ENCODE results near the gene CCDC201. TPM values are rescaled to one million over a fixed set of nuclear protein-coding genes. Genes with fewer than 3 reads are reported as not detected.

The CCDC201 gene, protein sequence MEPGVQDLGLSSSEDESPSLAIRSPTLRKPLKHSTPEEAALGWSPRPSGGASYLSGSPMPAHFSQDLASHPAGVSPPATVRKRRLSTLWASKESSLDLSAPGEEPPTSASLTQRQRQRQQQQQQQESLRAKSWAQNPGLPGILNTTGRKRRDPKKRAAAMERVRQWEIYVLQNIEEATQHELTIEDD
- polyA plus RNA-seq (2011; rRNA removed) = 0.03 TPM in 1 of 2 replicates, not detected in the other
- polyA plus RNA-seq (2012; cell fraction: cytosol; rRNA removed) = not detected in 2 replicates
- not detected in 2 replicates for polyA plus RNA-seq (2012; cell fraction: nucleus; rRNA removed)
- polyA plus RNA-seq (2017; fragmentation: RNase III; extraction: RNeasy Plus Mini Kit Qiagen cat#74134 plus additional on column Dnase treatment) = not detected in 3 replicates
- polyA minus RNA-seq (2011; rRNA and poly(A)+ RNA removed) = not detected in 2 replicates

GRCh38 chr7:45873035-45873354 lies at the start of gene CCDC201:
Gene CCDC201, minus strand, starts transcription at chr7:45873082. Its CDS starts 75 bp downstream, at chr7:45873007.
- WGBS (ENCODE audit: missing lambda C conversion rate) = 82% methylated on average over 4 of the region's 7 CpGs
- TF ChIP-seq, protein P1, sequence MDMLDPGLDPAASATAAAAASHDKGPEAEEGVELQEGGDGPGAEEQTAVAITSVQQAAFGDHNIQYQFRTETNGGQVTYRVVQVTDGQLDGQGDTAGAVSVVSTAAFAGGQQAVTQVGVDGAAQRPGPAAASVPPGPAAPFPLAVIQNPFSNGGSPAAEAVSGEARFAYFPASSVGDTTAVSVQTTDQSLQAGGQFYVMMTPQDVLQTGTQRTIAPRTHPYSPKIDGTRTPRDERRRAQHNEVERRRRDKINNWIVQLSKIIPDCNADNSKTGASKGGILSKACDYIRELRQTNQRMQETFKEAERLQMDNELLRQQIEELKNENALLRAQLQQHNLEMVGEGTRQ (IDR thresholded peaks at IDR 0.05) = no peak
- TF ChIP-seq RARB (CRISPR knock-in tag; IDR thresholded peaks at IDR 0.05) (no peak), FOSB (CRISPR knock-in tag; IDR thresholded peaks at IDR 0.05) (no peak), HDAC2 (IDR thresholded peaks at IDR 0.05) (no peak), CBX2 (IDR thresholded peaks at IDR 0.05; ENCODE audit: borderline replicate concordance, low read depth) (no peak), HOXB5 (CRISPR knock-in tag; IDR thresholded peaks at IDR 0.05) (no peak), JUNB (IDR thresholded peaks at IDR 0.05) (no peak), ZSCAN20 (CRISPR knock-in tag; IDR thresholded peaks at IDR 0.05) (no peak), SREBF2 (IDR thresholded peaks at IDR 0.05) (no peak), MAZ (IDR thresholded peaks at IDR 0.05; ENCODE audit: borderline replicate concordance, low read depth, low read length) (no peak), KDM5A (IDR thresholded peaks at IDR 0.05) (no peak), CEBPB (IDR thresholded peaks at IDR 0.05) (no peak), ZFP36 (IDR thresholded peaks at IDR 0.05; ENCODE audit: borderline replicate concordance, partially characterized antibody) (no peak), HMGXB4 (CRISPR knock-in tag; IDR thresholded peaks at IDR 0.05; ENCODE audit: borderline replicate concordance) (no peak), ZC3H11A (IDR thresholded peaks at IDR 0.05) (no peak)
- Histone ChIP-seq H3K9me3 (peaks cover 1% of the 10 kb centered on the region; the same call in 1 of the 3 replicates), H3K4me2 (no peak within 1 kb of the TSS), H3K27ac (peak within 1 kb of the TSS in 1 of 2 experiments; percentile 67; a peak in 1 of 6 replicates), H3K4me1 (peaks cover 20% of the 10 kb centered on the region; the same call in 2 of the 3 replicates), H3K4me3 (no peak within 1 kb of the TSS)
- no peak for ATAC-seq
- POLR2A ChIA-PET = no interaction called here
- no peak for DNase-seq (ENCODE audit: low read depth in 1 of 2, low spot score in 1 of 2)
- CTCF ChIA-PET = interaction anchor here (0.7 to 1.4 kb wide), 3 partner anchors 10 to 1702 kb away, joined by 3 to 4 read pairs (median 3); no protein-coding TSS in a partner anchor
- no peak for FAIRE-seq

- DNase-seq (ENCODE audit: low read depth in 1 of 2, low spot score in 1 of 2) (peak; percentile 64 to 85), ATAC-seq (peak; percentile 22 to 58), FAIRE-seq (no peak)
- Histone ChIP-seq H3K27ac (peak overlapping the region; percentile 78 to 92), H3K4me1 (peaks cover 58% of the 10 kb centered on the region), H3K4me3 (peak overlapping the region; percentile 66), H3K4me2 (peak overlapping the region; percentile 72), H3K9me3 (no peaks in the 10 kb centered on the region)
- CTCF ChIA-PET = interaction anchor here (0.6 to 11.7 kb wide), 127 partner anchors 9 to 1344 kb away, joined by 3 to 285 read pairs (median 5); partner anchors contain the start of gene IGFBP1
- WGBS (ENCODE audit: missing lambda C conversion rate) = 32% methylated on average over 36 of the region's 36 CpGs
- POLR2A ChIA-PET = interaction anchor here (1.2 to 2.0 kb wide), 4 partner anchors 31 to 831 kb away, joined by 3 to 9 read pairs (median 6); partner anchors contain the start of gene IGFBP1
- TF ChIP-seq RAD21 (conservative IDR thresholded peaks at IDR 0.05 in 1 of 2, IDR thresholded peaks at IDR 0.05 in 1 of 2) = peak; percentile 99 to 100
- no peak for TF ChIP-seq MAZ (IDR thresholded peaks at IDR 0.05; ENCODE audit: borderline replicate concordance, low read depth, low read length)
- TF ChIP-seq SMC3 (IDR thresholded peaks at IDR 0.05) = peak; percentile 99
- TF ChIP-seq, protein P2, sequence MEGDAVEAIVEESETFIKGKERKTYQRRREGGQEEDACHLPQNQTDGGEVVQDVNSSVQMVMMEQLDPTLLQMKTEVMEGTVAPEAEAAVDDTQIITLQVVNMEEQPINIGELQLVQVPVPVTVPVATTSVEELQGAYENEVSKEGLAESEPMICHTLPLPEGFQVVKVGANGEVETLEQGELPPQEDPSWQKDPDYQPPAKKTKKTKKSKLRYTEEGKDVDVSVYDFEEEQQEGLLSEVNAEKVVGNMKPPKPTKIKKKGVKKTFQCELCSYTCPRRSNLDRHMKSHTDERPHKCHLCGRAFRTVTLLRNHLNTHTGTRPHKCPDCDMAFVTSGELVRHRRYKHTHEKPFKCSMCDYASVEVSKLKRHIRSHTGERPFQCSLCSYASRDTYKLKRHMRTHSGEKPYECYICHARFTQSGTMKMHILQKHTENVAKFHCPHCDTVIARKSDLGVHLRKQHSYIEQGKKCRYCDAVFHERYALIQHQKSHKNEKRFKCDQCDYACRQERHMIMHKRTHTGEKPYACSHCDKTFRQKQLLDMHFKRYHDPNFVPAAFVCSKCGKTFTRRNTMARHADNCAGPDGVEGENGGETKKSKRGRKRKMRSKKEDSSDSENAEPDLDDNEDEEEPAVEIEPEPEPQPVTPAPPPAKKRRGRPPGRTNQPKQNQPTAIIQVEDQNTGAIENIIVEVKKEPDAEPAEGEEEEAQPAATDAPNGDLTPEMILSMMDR (IDR thresholded peaks at IDR 0.05) = peak; percentile 99
- TF ChIP-seq RARB (CRISPR knock-in tag; IDR thresholded peaks at IDR 0.05) = no peak
- no peak for TF ChIP-seq CBX8 (IDR thresholded peaks at IDR 0.05)
- TF ChIP-seq HDAC2 (IDR thresholded peaks at IDR 0.05) = peak; percentile 63; the same call in 1 of the 2 replicates
- no peak for TF ChIP-seq HOXB5 (CRISPR knock-in tag; IDR thresholded peaks at IDR 0.05)
- TF ChIP-seq GATA3 (IDR thresholded peaks at IDR 0.05; ENCODE audit: borderline replicate concordance) = peak; percentile 89
- TF ChIP-seq EP300 (IDR thresholded peaks at IDR 0.05) = no peak
- TF ChIP-seq NFE2L2 (conservative IDR thresholded peaks at IDR 0.05; ENCODE audit: low read length) = no peak
- TF ChIP-seq CHD2 (IDR thresholded peaks at IDR 0.05; ENCODE audit: low read length, partially characterized antibody) = no peak
- TF ChIP-seq POLR2A (IDR thresholded peaks at IDR 0.05; ENCODE audit: low read length) = no peak
- TF ChIP-seq JUN (IDR thresholded peaks at IDR 0.05) = no peak
- TF ChIP-seq, protein P3, sequence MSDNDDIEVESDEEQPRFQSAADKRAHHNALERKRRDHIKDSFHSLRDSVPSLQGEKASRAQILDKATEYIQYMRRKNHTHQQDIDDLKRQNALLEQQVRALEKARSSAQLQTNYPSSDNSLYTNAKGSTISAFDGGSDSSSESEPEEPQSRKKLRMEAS (IDR thresholded peaks at IDR 0.05) = peak; percentile 65
- TF ChIP-seq CEBPB (IDR thresholded peaks at IDR 0.05) = peak in 1 of 2 experiments; percentile 47; a peak in 1 of 4 replicates
- TF ChIP-seq POLR2AphosphoS2 (conservative IDR thresholded peaks at IDR 0.05; ENCODE audit: low read length) = no peak
- TF ChIP-seq HOXB13 (CRISPR knock-in tag; IDR thresholded peaks at IDR 0.05; ENCODE audit: low read depth) = no peak
- TF ChIP-seq BCL3 (IDR thresholded peaks at IDR 0.05) = no peak
- no peak for TF ChIP-seq ZC3H11A (IDR thresholded peaks at IDR 0.05)
- no peak for TF ChIP-seq ZNF302 (CRISPR knock-in tag; IDR thresholded peaks at IDR 0.05)
These were observed 49.0 kb upstream of the CCDC201 start for GRCh38 chr7:45921699-45922519.

Data from A549 (cell line).